Glutamatergic neuron (in vitro differentiated cells): Measurements from ENCODE around the gene FHIT. TPM values are rescaled to one million over a fixed set of nuclear protein-coding genes. Genes with fewer than 3 reads are reported as not detected.

Experiments
- DNase-seq: peaks from one replicate; pipeline ENCODE4 v3.0.0; 2022
- H3K27ac Mint-ChIP-seq: one replicate; pipeline ENCODE4 v1.8.0; 2020; ENCODE audit warnings: mild to moderate bottlenecking, mixed read lengths, inconsistent platforms; ENCODE audit not compliant: unreplicated experiment
- H3K27me3 Mint-ChIP-seq: one replicate; pipeline ENCODE4 v1.8.0; 2020; ENCODE audit warnings: mild to moderate bottlenecking, moderate library complexity, mixed read lengths, inconsistent platforms; ENCODE audit not compliant: unreplicated experiment
- H3K36me3 Mint-ChIP-seq: one replicate; pipeline ENCODE4 v1.8.0; 2020; ENCODE audit warnings: mild to moderate bottlenecking, mixed read lengths, inconsistent platforms; ENCODE audit not compliant: unreplicated experiment
- H3K4me1 Mint-ChIP-seq: one replicate; pipeline ENCODE4 v1.8.0; 2020; ENCODE audit warnings: mild to moderate bottlenecking, low read depth, mixed read lengths, inconsistent platforms; ENCODE audit not compliant: unreplicated experiment
- H3K4me3 Mint-ChIP-seq: one replicate; pipeline ENCODE4 v1.8.0; 2020; ENCODE audit warnings: mild to moderate bottlenecking, mixed read lengths, inconsistent platforms; ENCODE audit not compliant: unreplicated experiment
- H3K9me3 Mint-ChIP-seq: one replicate; pipeline ENCODE4 v1.8.0; 2020; ENCODE audit warnings: mild to moderate bottlenecking, moderate library complexity, mixed read lengths, inconsistent platforms; ENCODE audit not compliant: unreplicated experiment
- CTCF ChIP-seq: fragments of 200-600 bp; sonication (generic); IDR thresholded peaks from one replicate; pipeline ENCODE4 v1.5.0; 2021; ENCODE audit not compliant: partially characterized antibody, unreplicated experiment
- total RNA-seq: library from RNA; stranded (reverse); fragmentation: NEBNext Ultra II Directional; extraction: Animal tissue kit (Norgen Biotek cat#: 25700); gene quantifications from one replicate; pipeline ENCODE4 v1.2.1, GENCODE V29; 2021; ENCODE audit not compliant: unreplicated experiment

FHIT gene
- total RNA-seq, 1 donor from 2014 or later: 15.2 TPM

GRCh38 chr3:60313231-60313798 is 937.9 kb downstream of the FHIT start:
- Mint-ChIP-seq H3K27me3 (no peaks in the 10 kb centered on the region), H3K9me3 (peaks cover 2% of the 10 kb centered on the region), H3K4me1 (peaks cover 9% of the 10 kb centered on the region), H3K36me3 (no peaks in the 10 kb centered on the region), H3K27ac (no peak overlapping the region), H3K4me3 (no peak overlapping the region)
- no peak for DNase-seq
- no peak for TF ChIP-seq CTCF

GRCh38 chr3:60309539-60310268 is 941.5 kb downstream of the FHIT start:
- Mint-ChIP-seq H3K27ac (no peak overlapping the region), H3K9me3 (peaks cover 2% of the 10 kb centered on the region), H3K4me3 (no peak overlapping the region), H3K27me3 (no peaks in the 10 kb centered on the region), H3K36me3 (no peaks in the 10 kb centered on the region), H3K4me1 (peaks cover 9% of the 10 kb centered on the region)
- no peak for DNase-seq
- no peak for TF ChIP-seq CTCF

- no peak for TF ChIP-seq CTCF
- no peak overlapping the region for H3K4me3 Mint-ChIP-seq
- peaks cover 2% of the 10 kb centered on the region for H3K9me3 Mint-ChIP-seq
- H3K36me3 Mint-ChIP-seq: no peaks in the 10 kb centered on the region
- no peak overlapping the region for H3K27ac Mint-ChIP-seq
- DNase-seq: no peak
- peaks cover 9% of the 10 kb centered on the region for H3K4me1 Mint-ChIP-seq
- no peaks in the 10 kb centered on the region for H3K27me3 Mint-ChIP-seq
Observed at GRCh38 chr3:60308808-60309207, 942.4 kb downstream of the FHIT start.

- no peaks in the 10 kb centered on the region for H3K36me3 Mint-ChIP-seq
- no peaks in the 10 kb centered on the region for H3K27me3 Mint-ChIP-seq
- peaks cover 2% of the 10 kb centered on the region for H3K9me3 Mint-ChIP-seq
- DNase-seq: no peak
- H3K4me1 Mint-ChIP-seq: peaks cover 9% of the 10 kb centered on the region
- no peak overlapping the region for H3K27ac Mint-ChIP-seq
- H3K4me3 Mint-ChIP-seq: no peak overlapping the region
- no peak for TF ChIP-seq CTCF
Observed at GRCh38 chr3:60307562-60308199, 943.6 kb downstream of the FHIT start.

- TF ChIP-seq CTCF: no peak
- DNase-seq: no peak
- no peak overlapping the region for H3K4me3 Mint-ChIP-seq
- no peaks in the 10 kb centered on the region for H3K27me3 Mint-ChIP-seq
- H3K27ac Mint-ChIP-seq: no peak overlapping the region
- no peaks in the 10 kb centered on the region for H3K9me3 Mint-ChIP-seq
- H3K4me1 Mint-ChIP-seq: peaks cover 2% of the 10 kb centered on the region
- no peaks in the 10 kb centered on the region for H3K36me3 Mint-ChIP-seq
Observed at GRCh38 chr3:60304112-60304511, 947.1 kb downstream of the FHIT start.
